Sciatic nerve (tissue), 2 donors: ENCODE data around the gene TRAF2. TPM values are rescaled to one million over a fixed set of nuclear protein-coding genes. Genes with fewer than 3 reads are reported as not detected.

Source experiments
- ATAC-seq: fragments of 200-7000 bp; cut with Tn5 transposase; one replicate; pipeline ENCODE4 v1.9.1; 2020; ENCODE audit warnings: mild to moderate bottlenecking, moderate library complexity
- DNase-seq: peaks from one replicate; pipeline ENCODE4 v3.0.0-alpha.2; 2020; ENCODE audit warnings: low spot score
- intact Hi-C: fragments of 100-400 bp; cut with DNase I; formaldehyde crosslinking; loops from one replicate; pipeline ENCODE4 v1.14.2; 2022
- total RNA-seq: library from RNA; stranded (reverse); fragmentation: NEBNext Ultra II Directional; extraction: Animal tissue kit (Norgen Biotek cat#: 25700); gene quantifications from one replicate; pipeline ENCODE4 v1.2.1, GENCODE V29; 2021
- donor health status: DM: no; HTN: no; CAD: no.
- donor health status: DM: no; HTN: no; CAD: no.

The TRAF2 gene
- total RNA-seq, 1 donor from 2014 or later: 17.0 TPM

- intact Hi-C loops: loop anchor here (10.0 kb wide), 1 partner anchor 179 kb away; the partner anchor contains the start of gene ABCA2
- ATAC-seq: no peak
Measured at GRCh38 chr9:136845465-136846260, 40.7 kb upstream of the TRAF2 start.

DNA sequence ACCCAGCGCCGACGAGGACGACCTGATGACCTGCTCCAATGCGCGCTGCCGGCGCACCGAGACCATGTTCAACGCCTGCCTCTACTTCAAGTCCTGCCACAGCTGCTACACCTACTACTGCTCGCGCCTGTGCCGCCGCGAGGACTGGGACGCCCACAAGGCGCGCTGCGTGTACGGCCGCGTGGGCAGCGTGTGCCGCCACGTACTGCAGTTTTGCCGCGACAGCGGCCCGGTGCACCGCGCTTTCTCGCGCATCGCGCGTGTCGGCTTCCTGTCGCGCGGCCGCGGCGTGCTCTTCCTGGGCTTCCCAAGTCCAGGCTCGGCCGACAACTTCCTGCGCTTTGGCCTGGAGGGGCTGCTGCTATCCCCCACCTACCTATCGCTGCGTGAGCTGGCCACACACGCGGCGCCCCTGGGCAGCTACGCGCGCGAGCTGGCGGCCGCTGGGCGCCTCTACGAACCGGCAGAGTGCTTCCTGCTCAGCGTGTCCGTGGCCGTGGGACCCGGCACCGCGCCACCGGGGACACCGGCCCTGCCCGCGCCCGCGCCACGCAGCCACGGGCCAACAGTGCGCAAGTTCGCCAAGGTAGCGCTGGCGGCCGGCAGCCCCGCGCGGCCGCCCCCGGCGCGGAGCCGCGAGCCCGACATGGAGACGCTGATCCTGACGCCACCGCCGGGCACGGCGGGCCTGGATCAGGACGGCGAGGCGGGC lies 39.8 kb upstream of the TRAF2 start:
- intact Hi-C loops: loop anchor here (10.0 kb wide), 1 partner anchor 178 kb away; the partner anchor contains the start of gene ABCA2
- DNase-seq (no peak), ATAC-seq (no peak)

More at GRCh38 chr9:136845465-136846260, 40.7 kb upstream of the TRAF2 start:
- no peak for DNase-seq

- no peak for DNase-seq
- intact Hi-C loops: loop anchor here (10.0 kb wide), 1 partner anchor 178 kb away; the partner anchor contains the start of gene ABCA2
- ATAC-seq: no peak
Measured at GRCh38 chr9:136847088-136847825, 39.1 kb upstream of the TRAF2 start.

DNA sequence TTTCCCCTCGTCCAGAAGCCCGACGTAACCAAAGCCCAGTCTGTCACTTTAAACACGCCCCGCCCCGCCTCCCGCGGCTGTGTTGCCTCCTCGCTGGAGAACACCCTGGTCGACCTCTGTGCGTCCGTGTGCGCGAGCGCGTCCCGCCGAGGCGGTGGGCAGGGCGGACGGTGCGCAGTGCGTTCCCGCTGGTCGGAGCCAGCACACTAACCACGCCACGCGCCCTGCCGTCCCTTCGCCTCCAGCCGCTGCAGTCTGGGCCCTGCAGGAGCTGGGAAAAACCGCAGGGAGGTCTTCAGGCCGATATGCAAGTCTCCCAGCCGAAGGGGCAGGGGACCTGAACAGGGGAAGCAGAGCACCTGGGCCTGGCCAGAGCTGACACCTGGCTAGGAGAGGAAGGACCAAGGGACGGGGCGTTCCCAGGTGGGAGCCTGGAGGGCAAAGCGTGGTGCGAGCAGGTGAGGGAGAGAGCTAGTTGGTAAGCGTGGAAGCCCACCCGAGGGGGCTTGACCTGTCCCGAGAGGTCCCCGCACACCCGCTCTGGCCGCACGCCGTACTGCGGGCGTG lies 38.4 kb upstream of the TRAF2 start:
- intact Hi-C loops: loop anchor here (10.0 kb wide), 1 partner anchor 177 kb away; the partner anchor contains the start of gene ABCA2
- DNase-seq: peak; percentile 88
- no peak for ATAC-seq

- DNase-seq: no peak
- peak; percentile 55 for ATAC-seq
- intact Hi-C loops: loop anchor here (10.0 kb wide), 1 partner anchor 176 kb away; the partner anchor contains the start of gene ABCA2
Measured at GRCh38 chr9:136848393-136849037, 37.8 kb upstream of the TRAF2 start.

GRCh38 chr9:136849038-136849959 lies 37.0 kb upstream of the TRAF2 start, which contains the start of gene PHPT1:
TSS of gene PHPT1 (plus strand) at chr9:136849409. CDS start at chr9:136849431, 22 bp downstream.
- intact Hi-C loops: loop anchor here (10.0 kb wide), 1 partner anchor 176 kb away; the partner anchor contains the start of gene ABCA2
- peak; percentile 99 for DNase-seq
- ATAC-seq: peak; percentile 96

DNA sequence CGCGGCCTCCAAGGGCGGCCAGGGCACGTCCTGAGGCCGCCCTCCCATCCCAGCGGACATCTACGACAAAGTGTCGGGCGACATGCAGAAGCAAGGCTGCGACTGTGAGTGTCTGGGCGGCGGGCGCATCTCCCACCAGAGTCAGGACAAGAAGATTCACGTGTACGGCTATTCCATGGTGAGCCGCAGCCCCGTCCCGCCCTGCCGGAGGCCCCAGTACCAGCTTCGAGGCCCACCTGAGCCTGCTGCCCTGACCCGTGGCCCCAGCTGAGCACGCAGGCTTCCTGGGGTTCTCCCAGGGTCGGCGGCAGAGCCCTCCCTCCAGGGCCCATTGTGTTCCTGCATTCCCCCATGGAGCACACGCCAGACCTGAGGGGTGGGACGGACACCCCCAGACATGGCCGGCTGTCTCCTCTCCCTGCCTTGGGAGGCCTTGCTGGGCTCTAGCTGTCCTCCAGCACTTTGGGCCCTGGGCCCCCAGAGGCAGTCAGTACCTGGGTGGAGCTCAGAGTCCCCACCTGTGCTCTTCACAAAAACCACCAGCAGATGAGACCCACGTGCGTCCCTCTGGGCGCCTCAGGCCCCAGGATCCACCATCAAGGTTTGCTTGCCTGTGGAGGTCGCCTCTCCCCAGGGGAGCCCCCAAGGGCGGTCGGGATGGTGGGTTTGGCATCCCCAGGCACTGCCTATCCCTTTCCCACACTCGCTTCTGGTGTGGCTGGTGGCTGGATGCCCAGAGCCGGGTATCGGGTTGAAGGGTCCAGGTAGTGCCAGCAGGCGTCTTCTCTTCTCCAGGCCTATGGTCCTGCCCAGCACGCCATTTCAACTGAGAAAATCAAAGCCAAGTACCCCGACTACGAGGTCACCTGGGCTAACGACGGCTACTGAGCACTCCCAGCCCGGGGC lies 36.1 kb upstream of the TRAF2 start:
- intact Hi-C loops: loop anchor here (10.0 kb wide), 1 partner anchor 175 kb away; the partner anchor contains the start of gene ABCA2
- ATAC-seq: no peak
- no peak for DNase-seq

- no peak for ATAC-seq
- intact Hi-C loops: no loop called here
- DNase-seq: no peak
Measured at GRCh38 chr9:136850866-136851775, 35.2 kb upstream of the TRAF2 start.

DNA sequence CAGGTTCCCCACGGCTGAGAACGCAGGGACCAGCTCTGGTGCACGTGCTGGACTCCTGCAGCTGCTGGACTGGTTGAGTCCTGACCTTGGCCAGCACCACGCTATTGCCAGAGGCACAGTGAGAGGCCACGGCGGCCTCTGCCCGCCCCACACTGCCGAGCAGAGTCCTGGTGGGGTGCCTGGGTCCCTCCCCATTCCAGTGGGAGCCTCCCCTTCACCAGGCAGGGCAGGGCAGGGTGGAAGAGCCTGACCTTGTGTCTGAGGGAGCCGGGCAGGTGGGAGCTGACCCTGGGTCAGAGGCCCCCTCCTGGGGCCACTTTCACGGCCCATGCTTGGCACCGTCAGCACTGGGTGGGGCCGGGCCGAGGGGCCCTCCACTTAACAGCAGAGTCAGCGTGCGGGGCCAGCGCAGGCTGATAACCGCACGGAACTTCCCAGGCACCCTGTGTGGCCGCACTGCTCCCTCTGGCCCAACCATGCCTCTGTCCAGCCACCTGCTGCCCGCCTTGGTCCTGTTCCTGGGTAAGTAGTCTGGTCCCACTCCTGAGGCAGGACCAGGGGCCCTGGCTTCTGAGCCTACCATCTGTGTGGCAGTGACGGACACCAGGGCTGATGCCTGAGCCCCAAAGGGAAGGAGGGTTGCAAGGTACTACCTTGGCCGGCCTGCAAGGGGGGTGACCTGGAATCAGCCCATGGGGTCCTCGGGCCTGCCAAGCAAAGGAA lies 34.2 kb upstream of the TRAF2 start, which contains the start of gene MAMDC4:
Gene MAMDC4 (plus strand): TSS at position 406 of the 723 bp plus-strand sequence. CDS start 71 bp downstream, at position 477.
- ATAC-seq (no peak), DNase-seq (no peak)
- intact Hi-C loops: no loop called here

DNA sequence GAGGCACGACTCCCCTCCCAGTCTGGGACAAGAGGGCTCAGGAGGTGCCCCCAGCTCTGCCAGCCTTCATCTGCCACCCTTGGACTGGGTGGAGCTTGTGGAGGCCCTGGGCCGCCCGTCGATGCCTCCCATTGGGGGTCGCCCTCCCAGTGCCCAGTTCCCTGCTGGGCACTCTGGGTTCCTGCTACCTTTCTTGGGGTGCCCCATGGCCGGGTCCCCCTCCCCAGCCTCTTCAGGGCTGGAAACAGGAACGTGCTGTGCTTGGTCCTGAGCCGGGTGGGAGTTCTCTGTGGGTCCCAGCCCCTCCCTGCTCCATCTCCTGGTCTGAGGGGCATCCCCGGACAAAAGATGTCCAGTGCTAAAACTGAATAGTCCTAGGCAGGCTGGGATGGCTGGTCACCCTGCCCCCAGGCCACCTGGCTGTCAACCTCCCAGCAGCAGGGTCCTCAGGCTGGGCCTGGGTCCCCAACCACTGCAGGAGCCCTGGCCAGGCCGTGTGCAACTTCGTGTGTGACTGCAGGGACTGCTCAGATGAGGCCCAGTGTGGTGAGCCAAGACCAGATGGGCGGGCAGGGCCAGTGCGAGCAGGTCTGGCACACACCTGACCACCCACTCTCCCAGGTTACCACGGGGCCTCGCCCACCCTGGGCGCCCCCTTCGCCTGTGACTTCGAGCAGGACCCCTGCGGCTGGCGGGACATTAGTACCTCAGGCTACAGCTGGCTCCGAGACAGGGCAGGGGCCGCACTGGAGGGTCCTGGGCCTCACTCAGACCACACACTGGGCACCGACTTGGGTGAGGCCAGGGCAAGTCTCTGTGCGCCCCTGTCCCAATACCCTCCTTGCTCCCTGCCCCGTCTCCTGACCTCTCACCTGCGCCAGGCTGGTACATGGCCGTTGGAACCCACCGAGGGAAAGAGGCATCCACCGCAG lies 33.4 kb upstream of the TRAF2 start:
- DNase-seq (peak; percentile 59), ATAC-seq (no peak)
- intact Hi-C loops: no loop called here

GRCh38 chr9:136853596-136854112 lies 32.7 kb upstream of the TRAF2 start:
- peak; percentile 55 for DNase-seq
- no peak for ATAC-seq

DNA sequence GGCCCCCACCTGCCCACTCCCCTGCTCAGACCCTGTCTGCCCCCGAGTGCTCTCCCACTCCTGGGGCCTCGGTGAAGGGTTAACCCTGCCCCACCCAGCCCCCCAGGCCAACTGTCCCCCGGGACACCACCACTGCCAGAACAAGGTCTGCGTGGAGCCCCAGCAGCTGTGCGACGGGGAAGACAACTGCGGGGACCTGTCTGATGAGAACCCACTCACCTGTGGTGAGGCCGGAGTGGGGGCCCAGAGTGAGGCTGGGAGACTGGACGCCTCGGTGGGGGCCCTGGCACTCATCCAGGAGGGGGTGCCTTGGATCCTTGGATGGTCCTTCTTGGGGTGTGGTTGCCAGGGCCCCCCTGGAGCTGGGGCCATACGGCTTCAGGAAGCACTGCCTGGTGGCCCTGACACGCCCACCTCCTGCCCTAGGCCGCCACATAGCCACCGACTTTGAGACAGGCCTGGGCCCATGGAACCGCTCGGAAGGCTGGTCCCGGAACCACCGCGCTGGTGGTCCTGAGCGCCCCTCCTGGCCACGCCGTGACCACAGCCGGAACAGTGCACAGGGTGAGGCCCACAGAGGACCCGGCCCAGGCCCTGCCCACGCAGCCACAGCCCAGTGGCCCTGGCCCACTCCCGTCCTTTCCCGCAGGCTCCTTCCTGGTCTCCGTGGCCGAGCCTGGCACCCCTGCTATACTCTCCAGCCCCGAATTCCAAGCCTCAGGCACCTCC lies 32.0 kb upstream of the TRAF2 start:
- intact Hi-C loops: no loop called here
- DNase-seq: peak; percentile 65
- no peak for ATAC-seq

More at GRCh38 chr9:136853596-136854112, 32.7 kb upstream of the TRAF2 start:
- intact Hi-C loops: no loop called here
